HepG2 (cell line): ENCODE data around the gene CNOT8. TPM values are rescaled to one million over a fixed set of nuclear protein-coding genes. Genes with fewer than 3 reads are reported as not detected.
A peak's percentile ranks its signal among the peaks of the same experiment; 100 is the strongest.

Experiments used
- CEBPG ChIP-seq: IDR thresholded peaks from 2 replicates; pipeline ENCODE4 v1.6.1; 2016
- KLF9 ChIP-seq: IDR thresholded peaks from 2 replicates; pipeline ENCODE4 v1.6.1; 2016; ENCODE audit warnings: low read depth
- MED1 ChIP-seq: sonication (generic); formaldehyde crosslinking; IDR thresholded peaks from 2 replicates; pipeline ENCODE4 v1.4.0; 2020; ENCODE audit warnings: missing genetic modification reagents
- MIXL1 ChIP-seq: IDR thresholded peaks from 2 replicates; pipeline ENCODE4 v1.6.1; 2016
- NFAT5 ChIP-seq: sonication (generic); formaldehyde crosslinking; IDR thresholded peaks from 2 replicates; pipeline ENCODE4 v1.4.0; 2020; ENCODE audit warnings: missing genetic modification reagents
- NFIB ChIP-seq: sonication (generic); formaldehyde crosslinking; IDR thresholded peaks from 2 replicates; pipeline ENCODE4 v1.9.0; 2021; ENCODE audit warnings: missing genetic modification reagents, mild to moderate bottlenecking, borderline replicate concordance
- PPARG ChIP-seq: conservative IDR thresholded peaks from 2 replicates; pipeline ENCODE4 v1.6.1; 2016; ENCODE audit warnings: missing biosample characterization, missing genetic modification reagents
- RFXAP ChIP-seq: sonication (generic); formaldehyde crosslinking; IDR thresholded peaks from 2 replicates; pipeline ENCODE4 v1.4.0; 2020; ENCODE audit warnings: missing genetic modification reagents, borderline replicate concordance
- SIX4 ChIP-seq: sonication (generic); formaldehyde crosslinking; IDR thresholded peaks from 2 replicates; pipeline ENCODE4 v1.4.0; 2020; ENCODE audit warnings: missing genetic modification reagents
- ZHX2 ChIP-seq, 2 experiments: sonication (generic) in 1 of 2; formaldehyde crosslinking in 1 of 2; IDR thresholded peaks; 2 replicates each; pipeline versions ENCODE4 v1.6.1 to v1.9.0; 2014 to 2022; ENCODE audit warnings: antibody characterized with exemption in 1 of 2, borderline replicate concordance in 1 of 2, inconsistent platforms in 1 of 2, low read depth in 1 of 2, missing genetic modification reagents in 1 of 2
- ZNF18 ChIP-seq: sonication (generic); formaldehyde crosslinking; IDR thresholded peaks from 2 replicates; pipeline ENCODE4 v1.8.0; 2022; ENCODE audit warnings: mild to moderate bottlenecking, missing genetic modification reagents; ENCODE audit not compliant: insufficient replicate concordance
- ZNF230 ChIP-seq: sonication (generic); formaldehyde crosslinking; IDR thresholded peaks from 2 replicates; pipeline ENCODE4 v1.4.0; 2020; ENCODE audit warnings: mild to moderate bottlenecking, missing genetic modification reagents
- ZNF547 ChIP-seq: sonication (generic); formaldehyde crosslinking; IDR thresholded peaks from 2 replicates; pipeline ENCODE4 v1.5.1; 2020; ENCODE audit warnings: mild to moderate bottlenecking, missing genetic modification reagents
- ZNF891 ChIP-seq: sonication (generic); formaldehyde crosslinking; IDR thresholded peaks from 2 replicates; pipeline ENCODE4 v1.5.0; 2020; ENCODE audit warnings: mild to moderate bottlenecking, missing genetic modification reagents
- ZXDC ChIP-seq: sonication (generic); formaldehyde crosslinking; IDR thresholded peaks from 2 replicates; pipeline ENCODE4 v1.5.0; 2020; ENCODE audit warnings: mild to moderate bottlenecking, missing genetic modification reagents
- polyA plus RNA-seq, 8 experiments: library from polyadenylated mRNA; depleted of rRNA in 3 of 8; stranded (reverse) in 7 of 8; unstranded in 1 of 8; fragments of >200 nt; fragmentation: Illumina TruSeq in 4 of 8; extraction: Trizol in 4 of 8; gene quantifications; 2 replicates each; pipeline versions ENCODE4 v1.2.1 to v1.2.3, GENCODE V29; 2011 to 2016; ENCODE audit warnings: low read depth in 4 of 8, missing spikeins in 1 of 8, mixed read lengths in 1 of 8; ENCODE audit not compliant: insufficient read depth in 1 of 8
- total RNA-seq, 5 experiments: library from RNA; depleted of rRNA; stranded (reverse); fragments of >200 nt; fragmentation: Illumina TruSeq; extraction: Trizol; gene quantifications; 2 replicates each; pipeline ENCODE4 v1.2.3, GENCODE V29; 2016; ENCODE audit warnings: low read depth in 1 of 5

The CNOT8 gene
- total and polyA plus RNA-seq, 2 of the 13 experiments (the other 11 are each of a cell fraction or from before 2014, with no cell fraction given): 37.1 to 74.9 TPM

GRCh38 chr5:154860123-154860522, 1.7 kb downstream of the CNOT8 start (continued):
- TF ChIP-seq ZNF891 (CRISPR knock-in tag): no peak
- TF ChIP-seq ZHX2 (IDR thresholded peaks at IDR 0.05; ENCODE audit: low read depth): no peak
- no peak for TF ChIP-seq ZHX2 (CRISPR knock-in tag; IDR thresholded peaks at IDR 0.05; ENCODE audit: borderline replicate concordance)
- peak; percentile 52 for TF ChIP-seq ZNF18 (CRISPR knock-in tag)
- no peak for TF ChIP-seq ZNF230
- TF ChIP-seq RFXAP: 0 out of 2 replicates have a peak, but pooled peaks have one; percentile 34
- TF ChIP-seq MED1: peak; percentile 78
- TF ChIP-seq KLF9 (CRISPR knock-in tag): no peak
- 0 out of 2 replicates have a peak, but pooled peaks have one; percentile 55 for TF ChIP-seq MIXL1
- TF ChIP-seq NFAT5 (CRISPR knock-in tag): no peak
- TF ChIP-seq SIX4 (CRISPR knock-in tag): no peak; the same call in 1 of the 2 replicates
- TF ChIP-seq NFIB (CRISPR knock-in tag): no peak
- TF ChIP-seq ZNF547: no peak
- TF ChIP-seq CEBPG (CRISPR knock-in tag): peak; percentile 93
- TF ChIP-seq ZXDC (CRISPR knock-in tag): no peak
- 0 out of 2 replicates have a peak, but pooled peaks have one; percentile 15 for TF ChIP-seq PPARG (CRISPR knock-in tag)
